Measurements from ENCODE around the gene HIPK1. TPM values are rescaled to one million over a fixed set of nuclear protein-coding genes. Genes with fewer than 3 reads are reported as not detected.

HIPK1 gene
- total RNA-seq, 4 donors from 2014 or later = 42.3 to 63.4 (median 53.0) TPM

DNA sequence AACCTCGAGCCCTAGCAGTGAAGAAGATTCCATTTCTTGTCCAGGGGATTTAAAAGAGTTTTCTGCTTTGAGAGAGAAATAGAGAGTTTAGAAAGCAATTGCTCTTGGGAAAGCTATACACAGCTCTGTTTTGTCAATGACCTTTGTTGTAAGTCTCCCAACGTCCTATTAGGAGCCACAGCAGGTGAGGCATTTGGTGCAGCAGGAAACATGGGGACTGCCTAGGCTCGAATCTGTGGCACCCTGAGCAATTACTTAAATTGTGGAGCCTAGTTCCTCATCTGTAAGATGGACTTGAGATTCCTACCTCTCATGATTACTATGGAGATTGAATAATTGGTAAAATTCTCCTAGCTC lies 15.8 kb upstream of the HIPK1 start:
- TF ChIP-seq EP300 (IDR thresholded peaks at IDR 0.05) (no peak), CTCF (IDR thresholded peaks at IDR 0.05) (no peak), POLR2A (IDR thresholded peaks at IDR 0.05) (no peak)
- H3K4me1 ChIP-seq = peaks cover 0 to 11% (median 0%) of the 10 kb centered on the region in 4 donors
- no peaks in the 10 kb centered on the region for H3K27me3 ChIP-seq
- H3K9me3 ChIP-seq = no peaks in the 10 kb centered on the region
- peak overlapping the region; percentile 9 to 59 (median 40) for H3K27ac ChIP-seq
- H3K36me3 ChIP-seq = peaks cover 0 to 43% (median 9%) of the 10 kb centered on the region in 3 donors
- 56 to 58% methylated on average over 3 of the region's 3 CpGs for WGBS, 2 donors
- H3K4me3 ChIP-seq = no peak overlapping the region
- DNase-seq (ENCODE audit: low spot score in 2 of 2) = no peak

GRCh38 chr1:113913887-113914664 lies 15.0 kb upstream of the HIPK1 start:
- DNase-seq (ENCODE audit: low spot score in 2 of 2) = no peak
- WGBS, 2 donors = 87 to 90% methylated on average over 5 of the region's 5 CpGs

DNA sequence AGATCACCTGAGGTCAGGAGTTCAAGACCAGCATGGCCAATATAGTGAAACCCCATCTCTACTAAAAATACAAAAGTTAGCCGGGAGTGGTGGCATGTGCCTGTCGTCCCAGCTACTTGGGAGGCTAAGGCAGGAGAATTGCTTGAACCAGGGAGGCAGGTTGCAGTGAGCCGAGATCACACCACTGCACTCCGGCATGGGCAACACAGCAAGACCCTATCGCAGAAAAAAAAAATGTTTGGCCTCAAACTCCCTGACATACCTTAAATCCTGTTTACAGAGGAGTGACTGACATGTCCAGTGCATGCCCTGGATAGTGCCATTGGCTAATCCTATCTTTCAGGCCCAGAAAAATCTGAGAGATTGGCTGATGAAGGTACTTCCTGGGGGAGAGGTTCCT lies 12.2 kb upstream of the HIPK1 start:
- no peak for TF ChIP-seq CTCF (IDR thresholded peaks at IDR 0.05)
- no peak for TF ChIP-seq POLR2A (IDR thresholded peaks at IDR 0.05)
- no peak for TF ChIP-seq EP300 (IDR thresholded peaks at IDR 0.05)
- Histone ChIP-seq H3K9me3 (no peaks in the 10 kb centered on the region), H3K36me3 (peaks cover 0 to 9% (median 0%) of the 10 kb centered on the region in 3 donors), H3K4me3 (no peak overlapping the region), H3K27ac (no peak overlapping the region), H3K27me3 (no peaks in the 10 kb centered on the region), H3K4me1 (peaks cover 0 to 11% (median 0%) of the 10 kb centered on the region in 4 donors)
- no peak for DNase-seq (ENCODE audit: low spot score in 2 of 2)
- WGBS, 2 donors = 92 to 99% methylated on average over 5 of the region's 5 CpGs

More at GRCh38 chr1:113913887-113914664, 15.0 kb upstream of the HIPK1 start:
- H3K4me3 ChIP-seq = no peak overlapping the region
- H3K36me3 ChIP-seq = peaks cover 0 to 35% (median 9%) of the 10 kb centered on the region in 3 donors
- H3K4me1 ChIP-seq = peaks cover 0 to 11% (median 0%) of the 10 kb centered on the region in 4 donors
- H3K27ac ChIP-seq = no peak overlapping the region
- H3K27me3 ChIP-seq = no peaks in the 10 kb centered on the region
- H3K9me3 ChIP-seq = no peaks in the 10 kb centered on the region
- TF ChIP-seq CTCF (IDR thresholded peaks at IDR 0.05) (no peak), EP300 (IDR thresholded peaks at IDR 0.05) (no peak), POLR2A (IDR thresholded peaks at IDR 0.05) (no peak)

DNA sequence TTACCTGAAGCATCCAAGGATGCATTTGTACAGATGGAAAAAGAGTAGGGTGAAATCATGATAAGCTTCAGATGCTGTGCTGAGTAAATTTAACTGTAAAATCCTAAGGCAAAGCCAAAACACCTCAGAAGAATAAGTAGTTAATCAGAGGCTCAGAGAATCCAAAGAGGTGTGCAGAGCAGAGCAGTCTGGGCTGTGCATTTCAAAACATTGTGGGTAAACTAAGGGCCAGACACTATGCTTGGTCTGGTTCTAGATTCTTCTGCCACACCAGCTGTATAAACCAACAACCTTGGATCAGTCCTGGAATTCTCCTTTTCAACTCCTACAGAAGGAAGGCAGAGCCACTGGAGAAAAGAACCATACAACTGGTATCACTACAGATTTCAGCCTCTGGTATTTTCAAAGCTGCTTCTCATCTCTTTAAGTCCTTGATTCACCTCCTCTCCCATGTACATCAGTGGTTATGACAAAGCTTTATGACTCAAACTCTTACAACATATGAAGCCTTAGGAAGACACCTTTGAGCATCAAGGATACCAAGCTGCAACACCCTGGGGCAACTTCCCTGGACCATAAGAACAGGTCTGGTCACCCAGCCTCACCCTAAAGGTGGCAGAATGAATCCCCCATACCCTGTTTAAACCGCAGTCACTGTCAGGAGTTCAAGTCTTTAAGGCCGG lies 11.6 kb upstream of the HIPK1 start:
- Histone ChIP-seq H3K27ac (no peak overlapping the region), H3K27me3 (no peaks in the 10 kb centered on the region), H3K4me3 (no peak overlapping the region), H3K9me3 (no peaks in the 10 kb centered on the region), H3K36me3 (peaks cover 0 to 4% (median 0%) of the 10 kb centered on the region in 3 donors), H3K4me1 (peaks cover 0 to 9% (median 0%) of the 10 kb centered on the region in 4 donors)
- TF ChIP-seq POLR2A (IDR thresholded peaks at IDR 0.05) (no peak), EP300 (IDR thresholded peaks at IDR 0.05) (no peak), CTCF (IDR thresholded peaks at IDR 0.05) (no peak)
- WGBS, 2 donors = 83 to 95% methylated on average over 2 of the region's 2 CpGs
- DNase-seq (ENCODE audit: low spot score in 2 of 2) = no peak

- no peak for TF ChIP-seq CTCF (IDR thresholded peaks at IDR 0.05)
- no peak for TF ChIP-seq POLR2A (IDR thresholded peaks at IDR 0.05)
- TF ChIP-seq EP300 (IDR thresholded peaks at IDR 0.05) = no peak
- no peak for DNase-seq (ENCODE audit: low spot score in 2 of 2)
- Histone ChIP-seq H3K4me1 (peaks cover 0 to 2% (median 0%) of the 10 kb centered on the region in 4 donors), H3K4me3 (no peak overlapping the region), H3K27ac (no peak overlapping the region), H3K9me3 (no peaks in the 10 kb centered on the region), H3K27me3 (no peaks in the 10 kb centered on the region), H3K36me3 (no peaks in the 10 kb centered on the region)
Measured at GRCh38 chr1:113918243-113918642, 10.9 kb upstream of the HIPK1 start.
